NCI-H1436 (cell line): Measurements from ENCODE around the gene PDZK1.
A peak's percentile ranks its signal among the peaks of the same experiment; 100 is the strongest.
"Not testable (repeated sequence)": the region's sequence is repeated elsewhere in the genome, so short reads cannot be mapped to it uniquely, and the experiment has no call there.

Source experiments
- DNase-seq: peaks from one replicate; lab custom pipeline; 2025; lab: John Stamatoyannopoulos, UW

Gene PDZK1

GRCh38 chr1:145707183-145707867, at the start of gene PDZK1:
TSS of gene PDZK1 (minus strand) at chr1:145707368. CDS start at chr1:145688021, 19,347 bp downstream.
- DNase-seq = no peak

GRCh38 chr1:145751491-145752037, 44.4 kb upstream of the PDZK1 start:
- DNase-seq = no peak

- no peak for DNase-seq
These were observed 43.3 kb upstream of the PDZK1 start for GRCh38 chr1:145750426-145750825.

- DNase-seq = no peak
These were observed 40.5 kb upstream of the PDZK1 start for GRCh38 chr1:145747398-145748247.

GRCh38 chr1:145740269-145740668, 33.1 kb upstream of the PDZK1 start:
- DNase-seq = no peak

- DNase-seq = no peak
These were observed 29.0 kb upstream of the PDZK1 start for GRCh38 chr1:145736191-145736590.

- DNase-seq = no peak
These were observed 23.7 kb upstream of the PDZK1 start for GRCh38 chr1:145730900-145731299.

- no peak for DNase-seq
These were observed 23.3 kb upstream of the PDZK1 start for GRCh38 chr1:145730467-145730866.

GRCh38 chr1:145729666-145730436, 22.7 kb upstream of the PDZK1 start:
- no peak for DNase-seq

GRCh38 chr1:145729196-145729595, 22.0 kb upstream of the PDZK1 start:
- no peak for DNase-seq

- DNase-seq = not testable (repeated sequence)
These were observed 19.0 kb upstream of the PDZK1 start for GRCh38 chr1:145726193-145726592.

GRCh38 chr1:145720878-145721671, 13.9 kb upstream of the PDZK1 start:
- DNase-seq = peak; percentile 9

- no peak for DNase-seq
These were observed 13.3 kb upstream of the PDZK1 start for GRCh38 chr1:145720556-145720877.

- DNase-seq = no peak
These were observed 12.3 kb upstream of the PDZK1 start, which contains the start of gene CD160 for GRCh38 chr1:145719230-145720079. TSS of gene CD160 (plus strand) at chr1:145719499. CDS start at chr1:145728328, 8,829 bp downstream.

- not testable (repeated sequence) for DNase-seq
These were observed 11.3 kb upstream of the PDZK1 start for GRCh38 chr1:145718465-145718864.

- no peak for DNase-seq
These were observed 10.7 kb upstream of the PDZK1 start for GRCh38 chr1:145717833-145718232.

GRCh38 chr1:145716641-145717345, 9.6 kb upstream of the PDZK1 start:
- DNase-seq = no peak

GRCh38 chr1:145714524-145715111, 7.5 kb upstream of the PDZK1 start:
- DNase-seq = no peak

GRCh38 chr1:145711213-145711651, 4.1 kb upstream of the PDZK1 start:
- no peak for DNase-seq
